GM23338 (cell line): ENCODE results near the gene DMGDH. TPM values are rescaled to one million over a fixed set of nuclear protein-coding genes. Genes with fewer than 3 reads are reported as not detected.

Experiments used
- ATAC-seq: fragments of 200-7000 bp; cut with Tn5 transposase; 3 replicates; pipeline ENCODE4 v1.9.1; 2020
- DNase-seq: peaks from one replicate; pipeline ENCODE4 v3.0.0-alpha.2; 2015; ENCODE audit warnings: low spot score
- H2AFZ ChIP-seq: fragments of 200-600 bp; sonication (generic); 2 replicates; pipeline ENCODE4 v1.8.0; 2016; ENCODE audit warnings: antibody characterized with exemption, mild to moderate bottlenecking, moderate library complexity
- H3F3A ChIP-seq: fragments of 200-600 bp; sonication (generic); replicated peaks from 2 replicates; pipeline ENCODE4 v1.8.0; 2017; ENCODE audit warnings: antibody characterized with exemption, mixed run types, low read depth
- H3K27ac ChIP-seq: fragments of 200-600 bp; sonication (generic); 2 replicates; pipeline ENCODE4 v1.6.1; 2016; ENCODE audit warnings: low read depth
- H3K27me3 ChIP-seq: fragments of 200-600 bp; sonication (generic); 2 replicates; pipeline ENCODE4 v1.8.0; 2016; ENCODE audit warnings: mild to moderate bottlenecking, mixed run types, moderate library complexity; ENCODE audit not compliant: insufficient read depth
- H3K36me3 ChIP-seq: fragments of 200-600 bp; sonication (generic); 2 replicates; pipeline ENCODE4 v1.8.0; 2016; ENCODE audit warnings: mild to moderate bottlenecking; ENCODE audit not compliant: insufficient read depth
- H3K4me1 ChIP-seq: fragments of 200-600 bp; sonication (generic); 2 replicates; pipeline ENCODE4 v1.8.0; 2016; ENCODE audit warnings: mild to moderate bottlenecking, moderate library complexity; ENCODE audit not compliant: insufficient read depth
- H3K4me2 ChIP-seq: fragments of 200-600 bp; sonication (generic); 2 replicates; pipeline ENCODE4 v1.7.1; 2017; ENCODE audit warnings: mixed run types
- H3K4me3 ChIP-seq: fragments of 200-600 bp; sonication (generic); 2 replicates; pipeline ENCODE4 v1.6.1; 2016; ENCODE audit warnings: mixed run types
- H3K79me2 ChIP-seq: fragments of 200-600 bp; sonication (generic); replicated peaks from 2 replicates; pipeline ENCODE4 v1.8.0; 2017; ENCODE audit warnings: mild to moderate bottlenecking; ENCODE audit not compliant: insufficient read depth
- H3K9me2 ChIP-seq: fragments of 200-600 bp; sonication (generic); 2 replicates; pipeline ENCODE4 v1.8.0; 2017; ENCODE audit not compliant: insufficient read depth
- H4K20me1 ChIP-seq: fragments of 200-600 bp; sonication (generic); replicated peaks from 2 replicates; pipeline ENCODE4 v1.8.0; 2017; ENCODE audit warnings: mild to moderate bottlenecking; ENCODE audit not compliant: insufficient read depth
- H3K27ac Mint-ChIP-seq: 2 replicates; pipeline ENCODE4 v1.8.0; 2020; ENCODE audit warnings: inconsistent platforms, mild to moderate bottlenecking, moderate library complexity, mixed read lengths
- H3K27me3 Mint-ChIP-seq: 3 replicates; pipeline ENCODE4 v1.8.0; 2022; ENCODE audit warnings: low read depth, mild to moderate bottlenecking, moderate library complexity, mixed read lengths, inconsistent platforms; ENCODE audit not compliant: insufficient read depth, poor library complexity
- H3K36me3 Mint-ChIP-seq: 3 replicates; pipeline ENCODE4 v1.8.0; 2021; ENCODE audit warnings: low read depth, mild to moderate bottlenecking, inconsistent platforms, moderate library complexity, mixed read lengths
- H3K4me1 Mint-ChIP-seq: 3 replicates; pipeline ENCODE4 v1.8.0; 2020; ENCODE audit warnings: mild to moderate bottlenecking, inconsistent platforms, mixed read lengths
- H3K4me3 Mint-ChIP-seq: 3 replicates; pipeline ENCODE4 v1.8.0; 2021; ENCODE audit warnings: moderate library complexity, mild to moderate bottlenecking, inconsistent platforms, mixed read lengths
- H3K9me3 Mint-ChIP-seq: 3 replicates; pipeline ENCODE4 v1.8.0; 2020; ENCODE audit warnings: moderate library complexity, mild to moderate bottlenecking, inconsistent platforms, mixed read lengths
- CREB1 ChIP-seq: fragments of 250-450 bp; sonication (Bioruptor Pico); IDR thresholded peaks from 2 replicates; pipeline ENCODE4 v1.5.0; 2020; ENCODE audit warnings: low read depth, mild to moderate bottlenecking, moderate library complexity
- EZH2 ChIP-seq: fragments of 200-600 bp; sonication (generic); IDR thresholded peaks from one replicate; pipeline ENCODE4 v1.8.0; 2017; ENCODE audit warnings: antibody characterized with exemption, mild to moderate bottlenecking, low read depth; ENCODE audit not compliant: unreplicated experiment
- EZH2phosphoT487 ChIP-seq: fragments of 200-600 bp; sonication (generic); IDR thresholded peaks from one replicate; pipeline ENCODE4 v1.8.1; 2018; ENCODE audit warnings: antibody characterized with exemption; ENCODE audit not compliant: unreplicated experiment
- JUNB ChIP-seq: IDR thresholded peaks from one replicate; pipeline ENCODE4 v1.6.1; 2016; ENCODE audit warnings: antibody characterized with exemption; ENCODE audit not compliant: unreplicated experiment
- NANOG ChIP-seq: IDR thresholded peaks from 2 replicates; pipeline ENCODE4 v1.6.1; 2016; ENCODE audit warnings: antibody characterized with exemption, borderline replicate concordance
- POLR2AphosphoS5 ChIP-seq: IDR thresholded peaks from 2 replicates; pipeline ENCODE4 v1.6.1; 2016; ENCODE audit warnings: antibody characterized with exemption, low read depth
- ZNF114 ChIP-seq: fragments of 250-450 bp; sonication (Bioruptor Pico); IDR thresholded peaks from 2 replicates; pipeline ENCODE4 v1.5.0; 2020; ENCODE audit warnings: mild to moderate bottlenecking, moderate library complexity
- polyA plus RNA-seq: library from polyadenylated mRNA; unstranded; fragments of >200 nt; fragmentation: Nextera tagmentation; extraction: Ambion mirVana; gene quantifications from 2 replicates; pipeline ENCODE4 v1.2.1, GENCODE V29; 2016
- total RNA-seq: library from RNA; depleted of rRNA; stranded (reverse); fragments of >200 nt; shearing (Covaris generic); gene quantifications from 2 replicates; pipeline ENCODE4 v1.2.3, GENCODE V29; 2014
- TF ChIP-seq, protein P1 (sequence below): IDR thresholded peaks from one replicate; pipeline ENCODE4 v1.6.1; 2018; ENCODE audit warnings: antibody characterized with exemption; ENCODE audit not compliant: unreplicated experiment
- TF ChIP-seq, protein P2 (sequence below): IDR thresholded peaks from 2 replicates; pipeline ENCODE4 v1.6.1; 2016; ENCODE audit warnings: antibody characterized with exemption
- TF ChIP-seq, protein P3 (sequence below): fragments of 250-450 bp; sonication (Bioruptor Pico); IDR thresholded peaks from 2 replicates; pipeline ENCODE4 v1.5.0; 2020; ENCODE audit warnings: mild to moderate bottlenecking, moderate library complexity

DMGDH gene
- total and polyA plus RNA-seq, 2 experiments from 2014 or later: 0.52 to 0.63 TPM

DNA sequence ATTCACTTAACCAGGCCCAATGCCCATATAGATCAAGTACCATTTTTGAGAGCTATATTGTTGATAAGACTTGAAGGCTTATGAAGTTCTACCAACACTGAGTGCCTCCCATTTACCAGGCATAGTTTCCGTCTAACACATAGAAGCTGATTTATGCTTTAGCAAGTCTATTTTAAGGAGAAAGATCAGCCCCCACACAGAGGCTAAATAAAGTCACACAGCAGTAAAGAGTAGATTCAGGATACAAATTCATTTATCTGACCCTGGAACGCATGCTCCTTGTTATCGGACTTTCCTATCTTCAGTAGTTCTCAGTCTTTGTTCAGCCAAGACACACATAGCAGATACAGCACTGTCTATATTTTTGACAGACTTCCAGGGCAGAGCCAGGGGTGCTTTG is 34.2 kb downstream of the DMGDH start (continued):
- TF ChIP-seq ZNF114 (CRISPR knock-in tag): no peak
- TF ChIP-seq, protein P1, sequence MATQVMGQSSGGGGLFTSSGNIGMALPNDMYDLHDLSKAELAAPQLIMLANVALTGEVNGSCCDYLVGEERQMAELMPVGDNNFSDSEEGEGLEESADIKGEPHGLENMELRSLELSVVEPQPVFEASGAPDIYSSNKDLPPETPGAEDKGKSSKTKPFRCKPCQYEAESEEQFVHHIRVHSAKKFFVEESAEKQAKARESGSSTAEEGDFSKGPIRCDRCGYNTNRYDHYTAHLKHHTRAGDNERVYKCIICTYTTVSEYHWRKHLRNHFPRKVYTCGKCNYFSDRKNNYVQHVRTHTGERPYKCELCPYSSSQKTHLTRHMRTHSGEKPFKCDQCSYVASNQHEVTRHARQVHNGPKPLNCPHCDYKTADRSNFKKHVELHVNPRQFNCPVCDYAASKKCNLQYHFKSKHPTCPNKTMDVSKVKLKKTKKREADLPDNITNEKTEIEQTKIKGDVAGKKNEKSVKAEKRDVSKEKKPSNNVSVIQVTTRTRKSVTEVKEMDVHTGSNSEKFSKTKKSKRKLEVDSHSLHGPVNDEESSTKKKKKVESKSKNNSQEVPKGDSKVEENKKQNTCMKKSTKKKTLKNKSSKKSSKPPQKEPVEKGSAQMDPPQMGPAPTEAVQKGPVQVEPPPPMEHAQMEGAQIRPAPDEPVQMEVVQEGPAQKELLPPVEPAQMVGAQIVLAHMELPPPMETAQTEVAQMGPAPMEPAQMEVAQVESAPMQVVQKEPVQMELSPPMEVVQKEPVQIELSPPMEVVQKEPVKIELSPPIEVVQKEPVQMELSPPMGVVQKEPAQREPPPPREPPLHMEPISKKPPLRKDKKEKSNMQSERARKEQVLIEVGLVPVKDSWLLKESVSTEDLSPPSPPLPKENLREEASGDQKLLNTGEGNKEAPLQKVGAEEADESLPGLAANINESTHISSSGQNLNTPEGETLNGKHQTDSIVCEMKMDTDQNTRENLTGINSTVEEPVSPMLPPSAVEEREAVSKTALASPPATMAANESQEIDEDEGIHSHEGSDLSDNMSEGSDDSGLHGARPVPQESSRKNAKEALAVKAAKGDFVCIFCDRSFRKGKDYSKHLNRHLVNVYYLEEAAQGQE: no peak
- TF ChIP-seq, protein P2, sequence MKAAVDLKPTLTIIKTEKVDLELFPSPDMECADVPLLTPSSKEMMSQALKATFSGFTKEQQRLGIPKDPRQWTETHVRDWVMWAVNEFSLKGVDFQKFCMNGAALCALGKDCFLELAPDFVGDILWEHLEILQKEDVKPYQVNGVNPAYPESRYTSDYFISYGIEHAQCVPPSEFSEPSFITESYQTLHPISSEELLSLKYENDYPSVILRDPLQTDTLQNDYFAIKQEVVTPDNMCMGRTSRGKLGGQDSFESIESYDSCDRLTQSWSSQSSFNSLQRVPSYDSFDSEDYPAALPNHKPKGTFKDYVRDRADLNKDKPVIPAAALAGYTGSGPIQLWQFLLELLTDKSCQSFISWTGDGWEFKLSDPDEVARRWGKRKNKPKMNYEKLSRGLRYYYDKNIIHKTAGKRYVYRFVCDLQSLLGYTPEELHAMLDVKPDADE: no peak
- no peak for TF ChIP-seq CREB1 (CRISPR knock-in tag)

DNA sequence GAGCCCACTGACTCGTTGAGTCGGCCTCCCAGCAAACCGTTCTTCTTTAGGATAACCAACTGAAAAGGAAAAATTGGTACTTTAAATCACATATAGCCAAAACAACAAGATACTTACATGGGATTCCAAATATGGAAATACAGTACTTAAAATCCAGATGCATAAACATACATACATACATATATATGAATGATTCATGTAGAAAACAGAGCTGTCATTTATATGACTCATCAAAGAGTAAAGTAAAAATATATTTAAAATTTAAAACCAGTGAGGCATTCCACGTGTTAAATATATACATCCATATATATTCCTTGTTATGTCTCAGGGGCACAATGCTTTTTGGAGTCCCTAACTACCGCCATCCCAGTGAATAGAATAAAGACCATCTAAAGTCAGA is 36.7 kb downstream of the DMGDH start:
- Histone ChIP-seq H3K27me3 (no peaks in the 10 kb centered on the region), H3K27ac (no peak overlapping the region), H3K9me2 (no peaks in the 10 kb centered on the region), H3K4me1 (no peaks in the 10 kb centered on the region), H4K20me1 (no peaks in the 10 kb centered on the region), H2AFZ (no peak overlapping the region), H3F3A (no peaks in the 10 kb centered on the region), H3K79me2 (no peaks in the 10 kb centered on the region), H3K4me2 (no peak overlapping the region), H3K4me3 (no peak overlapping the region), H3K36me3 (no peaks in the 10 kb centered on the region)
- H3K36me3 Mint-ChIP-seq: no peaks in the 10 kb centered on the region
- no peak for DNase-seq
- H3K9me3 Mint-ChIP-seq: no peaks in the 10 kb centered on the region
- no peaks in the 10 kb centered on the region for H3K27me3 Mint-ChIP-seq
- H3K4me1 Mint-ChIP-seq: no peaks in the 10 kb centered on the region
- no peak for ATAC-seq
- H3K27ac Mint-ChIP-seq: no peak overlapping the region
- TF ChIP-seq NANOG: no peak
- H3K4me3 Mint-ChIP-seq: no peak overlapping the region

DNA sequence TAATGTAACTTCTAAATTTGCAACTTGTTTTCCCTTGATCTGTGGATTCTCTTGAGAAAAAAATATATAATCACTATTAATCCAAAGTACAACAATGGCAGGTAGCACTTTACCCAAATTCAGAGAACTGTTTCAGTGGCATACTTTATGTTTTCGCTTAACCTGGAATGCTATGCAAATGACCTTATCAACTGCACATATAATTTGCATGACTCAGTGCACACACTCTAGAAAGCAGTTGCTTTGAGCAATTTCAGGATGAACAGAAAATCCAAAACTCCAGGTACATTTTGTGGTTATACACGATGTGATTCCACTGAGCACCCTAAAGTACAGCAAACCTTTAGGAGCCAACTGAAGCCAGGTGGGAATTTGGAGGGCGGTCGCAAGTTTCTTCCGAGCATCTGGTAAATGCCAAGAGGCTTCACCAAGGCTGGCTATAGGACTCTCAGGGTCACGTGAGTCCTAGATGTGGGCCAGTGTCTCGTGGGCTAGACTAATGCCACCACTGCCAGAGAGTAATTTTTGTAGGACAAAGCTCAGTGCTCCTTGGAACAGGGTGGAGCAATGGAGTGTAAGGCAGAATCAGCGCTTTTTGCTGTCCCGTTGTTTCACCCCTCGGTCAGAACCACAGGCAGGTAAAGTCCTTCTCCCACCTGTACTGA is 37.3 kb downstream of the DMGDH start:
- DNase-seq (no peak), ATAC-seq (no peak)
- H3K9me2 ChIP-seq: no peaks in the 10 kb centered on the region
- 0 out of 2 replicates have a peak overlapping the region, but pooled peaks have one; percentile 26 for H2AFZ ChIP-seq
- Mint-ChIP-seq H3K4me3 (no peak overlapping the region), H3K27ac (no peak overlapping the region; the same call in 1 of the 2 replicates), H3K36me3 (no peaks in the 10 kb centered on the region), H3K9me3 (no peaks in the 10 kb centered on the region), H3K4me1 (no peaks in the 10 kb centered on the region), H3K27me3 (no peaks in the 10 kb centered on the region)
- no peak overlapping the region for H3K4me2 ChIP-seq
- H3K79me2 ChIP-seq: no peaks in the 10 kb centered on the region
- no peaks in the 10 kb centered on the region for H3K27me3 ChIP-seq
- no peaks in the 10 kb centered on the region for H3K4me1 ChIP-seq
- no peaks in the 10 kb centered on the region for H3K36me3 ChIP-seq
- H3K4me3 ChIP-seq: no peak overlapping the region
- no peaks in the 10 kb centered on the region for H3F3A ChIP-seq
- no peaks in the 10 kb centered on the region for H4K20me1 ChIP-seq
- H3K27ac ChIP-seq: no peak overlapping the region
- no peak for TF ChIP-seq POLR2AphosphoS5
- TF ChIP-seq JUNB: no peak
- TF ChIP-seq EZH2phosphoT487: no peak
- TF ChIP-seq, protein P3, sequence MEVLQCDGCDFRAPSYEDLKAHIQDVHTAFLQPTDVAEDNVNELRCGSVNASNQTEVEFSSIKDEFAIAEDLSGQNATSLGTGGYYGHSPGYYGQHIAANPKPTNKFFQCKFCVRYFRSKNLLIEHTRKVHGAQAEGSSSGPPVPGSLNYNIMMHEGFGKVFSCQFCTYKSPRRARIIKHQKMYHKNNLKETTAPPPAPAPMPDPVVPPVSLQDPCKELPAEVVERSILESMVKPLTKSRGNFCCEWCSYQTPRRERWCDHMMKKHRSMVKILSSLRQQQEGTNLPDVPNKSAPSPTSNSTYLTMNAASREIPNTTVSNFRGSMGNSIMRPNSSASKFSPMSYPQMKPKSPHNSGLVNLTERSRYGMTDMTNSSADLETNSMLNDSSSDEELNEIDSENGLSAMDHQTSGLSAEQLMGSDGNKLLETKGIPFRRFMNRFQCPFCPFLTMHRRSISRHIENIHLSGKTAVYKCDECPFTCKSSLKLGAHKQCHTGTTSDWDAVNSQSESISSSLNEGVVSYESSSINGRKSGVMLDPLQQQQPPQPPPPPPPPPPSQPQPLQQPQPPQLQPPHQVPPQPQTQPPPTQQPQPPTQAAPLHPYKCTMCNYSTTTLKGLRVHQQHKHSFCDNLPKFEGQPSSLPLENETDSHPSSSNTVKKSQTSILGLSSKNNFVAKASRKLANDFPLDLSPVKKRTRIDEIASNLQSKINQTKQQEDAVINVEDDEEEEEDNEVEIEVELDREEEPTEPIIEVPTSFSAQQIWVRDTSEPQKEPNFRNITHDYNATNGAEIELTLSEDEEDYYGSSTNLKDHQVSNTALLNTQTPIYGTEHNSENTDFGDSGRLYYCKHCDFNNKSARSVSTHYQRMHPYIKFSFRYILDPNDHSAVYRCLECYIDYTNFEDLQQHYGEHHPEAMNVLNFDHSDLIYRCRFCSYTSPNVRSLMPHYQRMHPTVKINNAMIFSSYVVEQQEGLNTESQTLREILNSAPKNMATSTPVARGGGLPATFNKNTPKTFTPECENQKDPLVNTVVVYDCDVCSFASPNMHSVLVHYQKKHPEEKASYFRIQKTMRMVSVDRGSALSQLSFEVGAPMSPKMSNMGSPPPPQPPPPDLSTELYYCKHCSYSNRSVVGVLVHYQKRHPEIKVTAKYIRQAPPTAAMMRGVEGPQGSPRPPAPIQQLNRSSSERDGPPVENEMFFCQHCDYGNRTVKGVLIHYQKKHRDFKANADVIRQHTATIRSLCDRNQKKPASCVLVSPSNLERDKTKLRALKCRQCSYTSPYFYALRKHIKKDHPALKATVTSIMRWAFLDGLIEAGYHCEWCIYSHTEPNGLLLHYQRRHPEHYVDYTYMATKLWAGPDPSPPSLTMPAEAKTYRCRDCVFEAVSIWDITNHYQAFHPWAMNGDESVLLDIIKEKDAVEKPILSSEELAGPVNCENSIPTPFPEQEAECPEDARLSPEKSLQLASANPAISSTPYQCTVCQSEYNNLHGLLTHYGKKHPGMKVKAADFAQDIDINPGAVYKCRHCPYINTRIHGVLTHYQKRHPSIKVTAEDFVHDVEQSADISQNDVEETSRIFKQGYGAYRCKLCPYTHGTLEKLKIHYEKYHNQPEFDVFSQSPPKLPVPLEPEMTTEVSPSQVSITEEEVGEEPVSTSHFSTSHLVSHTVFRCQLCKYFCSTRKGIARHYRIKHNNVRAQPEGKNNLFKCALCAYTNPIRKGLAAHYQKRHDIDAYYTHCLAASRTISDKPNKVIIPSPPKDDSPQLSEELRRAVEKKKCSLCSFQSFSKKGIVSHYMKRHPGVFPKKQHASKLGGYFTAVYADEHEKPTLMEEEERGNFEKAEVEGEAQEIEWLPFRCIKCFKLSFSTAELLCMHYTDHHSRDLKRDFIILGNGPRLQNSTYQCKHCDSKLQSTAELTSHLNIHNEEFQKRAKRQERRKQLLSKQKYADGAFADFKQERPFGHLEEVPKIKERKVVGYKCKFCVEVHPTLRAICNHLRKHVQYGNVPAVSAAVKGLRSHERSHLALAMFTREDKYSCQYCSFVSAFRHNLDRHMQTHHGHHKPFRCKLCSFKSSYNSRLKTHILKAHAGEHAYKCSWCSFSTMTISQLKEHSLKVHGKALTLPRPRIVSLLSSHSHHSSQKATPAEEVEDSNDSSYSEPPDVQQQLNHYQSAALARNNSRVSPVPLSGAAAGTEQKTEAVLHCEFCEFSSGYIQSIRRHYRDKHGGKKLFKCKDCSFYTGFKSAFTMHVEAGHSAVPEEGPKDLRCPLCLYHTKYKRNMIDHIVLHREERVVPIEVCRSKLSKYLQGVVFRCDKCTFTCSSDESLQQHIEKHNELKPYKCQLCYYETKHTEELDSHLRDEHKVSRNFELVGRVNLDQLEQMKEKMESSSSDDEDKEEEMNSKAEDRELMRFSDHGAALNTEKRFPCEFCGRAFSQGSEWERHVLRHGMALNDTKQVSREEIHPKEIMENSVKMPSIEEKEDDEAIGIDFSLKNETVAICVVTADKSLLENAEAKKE (CRISPR knock-in tag): no peak
- TF ChIP-seq EZH2: no peak
